ENCODE measurements around the gene NQO2.
"Not testable (repeated sequence)": the region's sequence is repeated elsewhere in the genome, so short reads cannot be mapped to it uniquely, and the experiment has no call there.

Gene NQO2

GRCh38 chr6:3057063-3057770, 57.5 kb downstream of the NQO2 start:
- TF ChIP-seq JUND (IDR thresholded peaks at IDR 0.05; ENCODE audit: low read depth): no peak
- in situ Hi-C loops (cut with HindIII; ENCODE audit: low pct_unique_long_range_greater_than_20kb, low sequenced_read_pairs): no loop called here
- DNase-seq (ENCODE audit: low read depth in 1 of 2, low spot score in 1 of 2): no peak

GRCh38 chr6:3058957-3059356, 59.3 kb downstream of the NQO2 start:
- in situ Hi-C loops (cut with HindIII; ENCODE audit: low pct_unique_long_range_greater_than_20kb, low sequenced_read_pairs): no loop called here

GRCh38 chr6:3060092-3060491, 60.4 kb downstream of the NQO2 start:
- in situ Hi-C loops (cut with HindIII; ENCODE audit: low pct_unique_long_range_greater_than_20kb, low sequenced_read_pairs); DNase-seq (ENCODE audit: low read depth in 1 of 2, low spot score in 1 of 2): not testable (repeated sequence)

More at GRCh38 chr6:3058957-3059356, 59.3 kb downstream of the NQO2 start:
- TF ChIP-seq JUND (IDR thresholded peaks at IDR 0.05; ENCODE audit: low read depth): no peak
- no peak for DNase-seq (ENCODE audit: low read depth in 1 of 2, low spot score in 1 of 2)

- DNase-seq (ENCODE audit: low read depth in 1 of 2, low spot score in 1 of 2): no peak
- TF ChIP-seq JUND (IDR thresholded peaks at IDR 0.05; ENCODE audit: low read depth): no peak
- in situ Hi-C loops (cut with HindIII; ENCODE audit: low pct_unique_long_range_greater_than_20kb, low sequenced_read_pairs): no loop called here
Observed at GRCh38 chr6:3061501-3061941, 61.8 kb downstream of the NQO2 start.

GRCh38 chr6:3063340-3063732, 63.6 kb downstream of the NQO2 start:
- DNase-seq (ENCODE audit: low read depth in 1 of 2, low spot score in 1 of 2); in situ Hi-C loops (cut with HindIII; ENCODE audit: low pct_unique_long_range_greater_than_20kb, low sequenced_read_pairs): not testable (repeated sequence)

- TF ChIP-seq JUND (IDR thresholded peaks at IDR 0.05; ENCODE audit: low read depth): no peak
- peak; percentile 93 to 98 for DNase-seq (ENCODE audit: low read depth in 1 of 2, low spot score in 1 of 2)
- in situ Hi-C loops (cut with HindIII; ENCODE audit: low pct_unique_long_range_greater_than_20kb, low sequenced_read_pairs): no loop called here
Observed at GRCh38 chr6:3063733-3064700, 64.3 kb downstream of the NQO2 start.

- in situ Hi-C loops (cut with HindIII; ENCODE audit: low pct_unique_long_range_greater_than_20kb, low sequenced_read_pairs): no loop called here
- no peak for TF ChIP-seq JUND (IDR thresholded peaks at IDR 0.05; ENCODE audit: low read depth)
- DNase-seq (ENCODE audit: low read depth in 1 of 2, low spot score in 1 of 2): peak; percentile 91 to 93
Observed at GRCh38 chr6:3068329-3069214, 68.9 kb downstream of the NQO2 start, which contains the start of gene RIPK1. Gene RIPK1 (plus strand): TSS chr6:3068494. CDS start chr6:3076824, 8,330 bp downstream.
